ENCODE data around the gene CYP46A1.

- TF ChIP-seq CTCF (IDR thresholded peaks at IDR 0.05) (no peak), POLR2A (IDR thresholded peaks at IDR 0.05) (no peak)
Measured at GRCh38 chr14:99676657-99677056, 7.4 kb upstream of the CYP46A1 start.
